Choroid plexus epithelial cell (primary cell): ENCODE data around the gene SDS.

Experiments
- DNase-seq: peaks from one replicate; pipeline ENCODE4 v3.0.0-alpha.2; 2010; ENCODE audit warnings: low read depth
- H3K4me3 ChIP-seq: 2 replicates; pipeline ENCODE4 v1.5.1; 2011; ENCODE audit warnings: low read depth, mild to moderate bottlenecking, control low read depth, low read length, moderate library complexity
- TF ChIP-seq, protein P1 (sequence below): conservative IDR thresholded peaks from 2 replicates; pipeline ENCODE4 v1.5.1; 2011; ENCODE audit warnings: low read depth, mild to moderate bottlenecking, control low read depth, inconsistent platforms, low read length, moderate library complexity

SDS gene

GRCh38 chr12:113399490-113399889 is 4.2 kb downstream of the SDS start:
- no peak overlapping the region for H3K4me3 ChIP-seq
- no peak for DNase-seq
- TF ChIP-seq, protein P1, sequence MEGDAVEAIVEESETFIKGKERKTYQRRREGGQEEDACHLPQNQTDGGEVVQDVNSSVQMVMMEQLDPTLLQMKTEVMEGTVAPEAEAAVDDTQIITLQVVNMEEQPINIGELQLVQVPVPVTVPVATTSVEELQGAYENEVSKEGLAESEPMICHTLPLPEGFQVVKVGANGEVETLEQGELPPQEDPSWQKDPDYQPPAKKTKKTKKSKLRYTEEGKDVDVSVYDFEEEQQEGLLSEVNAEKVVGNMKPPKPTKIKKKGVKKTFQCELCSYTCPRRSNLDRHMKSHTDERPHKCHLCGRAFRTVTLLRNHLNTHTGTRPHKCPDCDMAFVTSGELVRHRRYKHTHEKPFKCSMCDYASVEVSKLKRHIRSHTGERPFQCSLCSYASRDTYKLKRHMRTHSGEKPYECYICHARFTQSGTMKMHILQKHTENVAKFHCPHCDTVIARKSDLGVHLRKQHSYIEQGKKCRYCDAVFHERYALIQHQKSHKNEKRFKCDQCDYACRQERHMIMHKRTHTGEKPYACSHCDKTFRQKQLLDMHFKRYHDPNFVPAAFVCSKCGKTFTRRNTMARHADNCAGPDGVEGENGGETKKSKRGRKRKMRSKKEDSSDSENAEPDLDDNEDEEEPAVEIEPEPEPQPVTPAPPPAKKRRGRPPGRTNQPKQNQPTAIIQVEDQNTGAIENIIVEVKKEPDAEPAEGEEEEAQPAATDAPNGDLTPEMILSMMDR, result no peak

GRCh38 chr12:113398346-113399290 is 5.1 kb downstream of the SDS start:
- H3K4me3 ChIP-seq, result no peak overlapping the region
- no peak for DNase-seq
- TF ChIP-seq, protein P1, result no peak

DNA sequence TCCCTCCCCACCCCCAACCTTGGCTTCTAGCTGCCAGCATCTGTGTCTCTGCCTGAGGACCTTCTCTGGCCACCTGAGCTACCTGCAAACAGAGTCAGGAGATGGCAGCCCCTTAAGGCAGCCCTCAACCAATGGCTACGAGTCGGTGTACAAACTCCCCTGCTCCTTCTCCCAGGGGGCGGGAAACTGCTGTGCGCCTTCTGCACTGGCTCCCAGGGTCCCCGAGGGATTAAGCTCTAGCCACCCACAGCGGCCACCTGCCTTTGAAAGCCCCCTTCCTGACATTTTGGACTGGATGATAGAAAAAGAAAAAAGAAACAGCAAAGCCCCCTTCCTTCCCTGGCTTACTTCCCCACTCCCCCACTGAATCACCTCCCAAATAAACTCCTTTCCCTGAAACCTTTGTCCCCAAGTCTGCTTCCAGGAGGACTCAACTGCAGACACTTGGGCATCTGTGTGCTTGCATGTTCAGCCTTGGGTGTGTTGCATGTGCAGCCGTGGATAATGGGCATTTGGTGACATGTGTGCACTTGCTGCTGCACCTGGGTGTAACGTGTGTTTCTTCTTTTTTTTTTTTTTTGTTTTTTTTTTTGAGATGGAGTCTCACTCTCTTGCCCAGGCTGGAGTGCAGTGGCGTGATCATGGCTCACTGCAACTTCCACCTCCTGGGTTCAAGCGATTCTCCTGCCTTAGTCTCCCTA is 6.0 kb downstream of the SDS start:
- no peak overlapping the region for H3K4me3 ChIP-seq
- TF ChIP-seq, protein P1, result no peak
- DNase-seq, result no peak

- TF ChIP-seq, protein P1, result no peak
- no peak overlapping the region for H3K4me3 ChIP-seq
- DNase-seq, result no peak
These were observed 6.7 kb downstream of the SDS start for GRCh38 chr12:113396828-113397496.

GRCh38 chr12:113396200-113396599 is 7.5 kb downstream of the SDS start:
- DNase-seq, result no peak
- no peak overlapping the region for H3K4me3 ChIP-seq
- TF ChIP-seq, protein P1, result no peak

- TF ChIP-seq, protein P1, result no peak
- H3K4me3 ChIP-seq, result no peak overlapping the region
- DNase-seq, result no peak
These were observed 8.6 kb downstream of the SDS start for GRCh38 chr12:113395119-113395518.
